Body of pancreas (tissue), 4 donors: ENCODE results near the gene MBTPS1.

Source experiments
- POLR2A ChIP-seq, 3 donors: fragments of 450-650 bp; IDR thresholded peaks; one replicate each; pipeline ENCODE4 v1.6.1; 2016; ENCODE audit warnings: antibody characterized with exemption in 3 of 3, mild to moderate bottlenecking in 2 of 3
- TF ChIP-seq, protein P1 (sequence below), 7 experiments: fragments of 450-650 bp in 4 of 7; fragments of 200-600 bp in 3 of 7; sonication (generic) in 3 of 7; IDR thresholded peaks; one replicate each; pipeline ENCODE4 v1.5.1; 2016 to 2019; ENCODE audit warnings: antibody characterized with exemption in 7 of 7

DNA sequence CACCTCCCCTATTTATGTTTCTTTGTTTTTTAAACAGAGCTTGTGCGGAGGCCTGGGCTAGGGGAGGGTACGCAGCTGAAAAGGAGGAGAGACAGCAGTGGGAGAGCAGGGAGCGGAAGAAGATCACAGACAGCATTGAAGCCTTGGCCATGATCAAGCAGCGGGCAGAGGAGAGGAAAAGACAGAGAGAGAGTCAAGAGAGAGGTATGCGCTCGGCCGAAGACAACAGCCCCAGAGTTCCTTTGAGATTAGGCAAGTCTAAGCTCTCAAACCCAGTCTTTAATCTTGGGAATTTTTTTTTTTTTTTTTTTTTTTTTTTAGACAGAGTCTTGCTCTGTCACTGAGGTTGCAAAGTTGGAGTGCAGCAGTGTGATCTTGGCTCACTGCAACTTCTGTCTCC lies 49.0 kb upstream of the MBTPS1 start:
- TF ChIP-seq, protein P1, sequence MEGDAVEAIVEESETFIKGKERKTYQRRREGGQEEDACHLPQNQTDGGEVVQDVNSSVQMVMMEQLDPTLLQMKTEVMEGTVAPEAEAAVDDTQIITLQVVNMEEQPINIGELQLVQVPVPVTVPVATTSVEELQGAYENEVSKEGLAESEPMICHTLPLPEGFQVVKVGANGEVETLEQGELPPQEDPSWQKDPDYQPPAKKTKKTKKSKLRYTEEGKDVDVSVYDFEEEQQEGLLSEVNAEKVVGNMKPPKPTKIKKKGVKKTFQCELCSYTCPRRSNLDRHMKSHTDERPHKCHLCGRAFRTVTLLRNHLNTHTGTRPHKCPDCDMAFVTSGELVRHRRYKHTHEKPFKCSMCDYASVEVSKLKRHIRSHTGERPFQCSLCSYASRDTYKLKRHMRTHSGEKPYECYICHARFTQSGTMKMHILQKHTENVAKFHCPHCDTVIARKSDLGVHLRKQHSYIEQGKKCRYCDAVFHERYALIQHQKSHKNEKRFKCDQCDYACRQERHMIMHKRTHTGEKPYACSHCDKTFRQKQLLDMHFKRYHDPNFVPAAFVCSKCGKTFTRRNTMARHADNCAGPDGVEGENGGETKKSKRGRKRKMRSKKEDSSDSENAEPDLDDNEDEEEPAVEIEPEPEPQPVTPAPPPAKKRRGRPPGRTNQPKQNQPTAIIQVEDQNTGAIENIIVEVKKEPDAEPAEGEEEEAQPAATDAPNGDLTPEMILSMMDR (IDR thresholded peaks at IDR 0.05): no peak
- no peak for TF ChIP-seq POLR2A (IDR thresholded peaks at IDR 0.05)
